HL-60 (cell line): Measurements from ENCODE around the gene CCDC39.

Source experiments
- DNase-seq, 2 experiments: peaks; one replicate each; pipeline ENCODE4 v3.0.0-alpha.2; 2010 to 2020; ENCODE audit warnings: low read depth in 1 of 2, low spot score in 1 of 2
- H3K27ac ChIP-seq: fragments of 250-450 bp; sonication (Bioruptor Pico); replicated peaks from 2 replicates; pipeline ENCODE4 v1.5.1; 2020; ENCODE audit warnings: mild to moderate bottlenecking, moderate library complexity
- H3K27me3 ChIP-seq: fragments of 250-450 bp; sonication (Bioruptor Pico); 2 replicates; pipeline ENCODE4 v1.5.1; 2021; ENCODE audit warnings: mild to moderate bottlenecking, moderate library complexity; ENCODE audit not compliant: insufficient read depth, poor library complexity, severe bottlenecking
- H3K4me3 ChIP-seq: replicated peaks from 2 replicates; pipeline ENCODE4 v1.5.1; 2011; ENCODE audit warnings: mild to moderate bottlenecking, control low read depth, low read length; ENCODE audit not compliant: insufficient read depth
- CTCF ChIP-seq: IDR thresholded peaks from one replicate; pipeline ENCODE4 v1.5.1; 2011; ENCODE audit warnings: low read length, control low read depth, inconsistent platforms; ENCODE audit not compliant: insufficient read depth
- GABPA ChIP-seq: IDR thresholded peaks from 2 replicates; pipeline ENCODE4 v1.6.1; 2012; ENCODE audit warnings: low read depth
- POLR2AphosphoS5 ChIP-seq: IDR thresholded peaks from 2 replicates; pipeline ENCODE4 v1.6.1; 2012; ENCODE audit warnings: low read depth
- REST ChIP-seq: IDR thresholded peaks from 2 replicates; pipeline ENCODE4 v1.6.1; 2012; ENCODE audit warnings: low read depth; ENCODE audit not compliant: insufficient replicate concordance
- SPI1 ChIP-seq: IDR thresholded peaks from 2 replicates; pipeline ENCODE4 v1.6.1; 2012; ENCODE audit warnings: low read depth, mild to moderate bottlenecking, borderline replicate concordance

The CCDC39 gene

GRCh38 chr3:180705619-180706018 is 26.3 kb upstream of the CCDC39 start:
- no peak overlapping the region for H3K4me3 ChIP-seq
- no peak overlapping the region for H3K27ac ChIP-seq
- peaks cover 2% of the 10 kb centered on the region for H3K27me3 ChIP-seq
- no peak for DNase-seq
- TF ChIP-seq POLR2AphosphoS5 (no peak), REST (no peak), GABPA (no peak), CTCF (no peak), SPI1 (no peak)

- no peak for DNase-seq
- H3K27ac ChIP-seq = no peak overlapping the region
- no peak for TF ChIP-seq POLR2AphosphoS5
- no peak for TF ChIP-seq SPI1
- no peak for TF ChIP-seq REST
- no peak for TF ChIP-seq CTCF
- no peak for TF ChIP-seq GABPA
- peaks cover 2% of the 10 kb centered on the region for H3K27me3 ChIP-seq
- H3K4me3 ChIP-seq = no peak overlapping the region
Observed at GRCh38 chr3:180704532-180704931, 25.2 kb upstream of the CCDC39 start.

- TF ChIP-seq CTCF (no peak), GABPA (no peak), REST (no peak), POLR2AphosphoS5 (no peak), SPI1 (no peak)
- no peaks in the 10 kb centered on the region for H3K27me3 ChIP-seq
- DNase-seq = no peak
- H3K4me3 ChIP-seq = no peak overlapping the region
- no peak overlapping the region for H3K27ac ChIP-seq
Observed at GRCh38 chr3:180700941-180701340, 21.7 kb upstream of the CCDC39 start.
